IPS-15b (cell line): Measurements from ENCODE around the gene RYR3.

Source experiments
- H3K27me3 ChIP-seq: one replicate; pipeline ENCODE4 v1.6.1; 2013; ENCODE audit warnings: low read length; ENCODE audit not compliant: control insufficient read depth, insufficient read depth
- H3K36me3 ChIP-seq: one replicate; pipeline ENCODE4 v1.6.1; 2013; ENCODE audit warnings: low read length; ENCODE audit not compliant: control insufficient read depth, insufficient read depth
- H3K4me1 ChIP-seq: one replicate; pipeline ENCODE4 v1.6.1; 2013; ENCODE audit warnings: mild to moderate bottlenecking, low read length; ENCODE audit not compliant: control insufficient read depth, insufficient read depth
- H3K4me3 ChIP-seq: one replicate; pipeline ENCODE4 v1.5.1; 2013; ENCODE audit warnings: low read depth, low read length
- H3K9ac ChIP-seq: one replicate; pipeline ENCODE4 v1.6.1; 2013; ENCODE audit warnings: low read depth, mild to moderate bottlenecking, low read length
- H3K9me3 ChIP-seq: one replicate; pipeline ENCODE4 v1.6.1; 2013; ENCODE audit warnings: mild to moderate bottlenecking, low read length; ENCODE audit not compliant: control insufficient read depth, insufficient read depth

Gene RYR3

GRCh38 chr15:33490703-33491102 lies 179.9 kb downstream of the RYR3 start:
- no peaks in the 10 kb centered on the region for H3K27me3 ChIP-seq
- H3K9ac ChIP-seq = no peak overlapping the region
- no peak overlapping the region for H3K4me3 ChIP-seq
- H3K9me3 ChIP-seq = no peaks in the 10 kb centered on the region
- no peaks in the 10 kb centered on the region for H3K36me3 ChIP-seq
- H3K4me1 ChIP-seq = no peaks in the 10 kb centered on the region

DNA sequence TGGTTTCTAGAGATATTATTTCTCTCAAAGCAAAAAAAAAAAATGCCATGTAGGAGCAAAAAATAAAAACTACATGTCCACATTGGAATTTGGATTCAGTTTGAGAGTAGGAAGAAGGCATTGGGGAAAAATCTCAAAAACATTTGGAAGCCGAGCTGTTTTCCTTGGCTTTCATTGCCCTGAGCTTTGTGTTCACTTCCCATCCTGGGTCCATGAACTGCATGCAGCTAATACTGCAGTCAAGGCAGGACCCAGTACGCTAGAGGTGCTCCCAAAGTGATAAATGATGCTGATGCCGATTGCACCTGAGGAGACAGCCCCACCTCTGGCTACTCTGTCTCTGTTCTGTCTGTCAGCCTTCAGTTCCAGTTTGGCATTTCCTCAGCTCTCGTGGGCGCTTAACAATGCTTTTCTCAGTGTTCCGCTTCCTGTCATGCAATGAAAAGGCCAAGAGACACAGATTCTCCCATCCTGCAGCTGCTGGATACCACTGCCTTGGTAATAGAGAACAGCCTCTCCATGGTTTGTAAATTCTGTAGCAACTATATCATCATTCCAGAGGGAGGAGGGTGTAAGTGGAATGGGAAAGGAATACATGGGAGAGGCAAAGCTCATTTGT lies 181.8 kb downstream of the RYR3 start:
- no peaks in the 10 kb centered on the region for H3K9me3 ChIP-seq
- no peaks in the 10 kb centered on the region for H3K27me3 ChIP-seq
- H3K4me1 ChIP-seq = no peaks in the 10 kb centered on the region
- no peaks in the 10 kb centered on the region for H3K36me3 ChIP-seq
- H3K9ac ChIP-seq = no peak overlapping the region
- no peak overlapping the region for H3K4me3 ChIP-seq

- H3K4me3 ChIP-seq = no peak overlapping the region
- no peaks in the 10 kb centered on the region for H3K36me3 ChIP-seq
- H3K4me1 ChIP-seq = no peaks in the 10 kb centered on the region
- H3K27me3 ChIP-seq = no peaks in the 10 kb centered on the region
- H3K9me3 ChIP-seq = no peaks in the 10 kb centered on the region
- no peak overlapping the region for H3K9ac ChIP-seq
Observed at GRCh38 chr15:33494306-33494705, 183.5 kb downstream of the RYR3 start.

DNA sequence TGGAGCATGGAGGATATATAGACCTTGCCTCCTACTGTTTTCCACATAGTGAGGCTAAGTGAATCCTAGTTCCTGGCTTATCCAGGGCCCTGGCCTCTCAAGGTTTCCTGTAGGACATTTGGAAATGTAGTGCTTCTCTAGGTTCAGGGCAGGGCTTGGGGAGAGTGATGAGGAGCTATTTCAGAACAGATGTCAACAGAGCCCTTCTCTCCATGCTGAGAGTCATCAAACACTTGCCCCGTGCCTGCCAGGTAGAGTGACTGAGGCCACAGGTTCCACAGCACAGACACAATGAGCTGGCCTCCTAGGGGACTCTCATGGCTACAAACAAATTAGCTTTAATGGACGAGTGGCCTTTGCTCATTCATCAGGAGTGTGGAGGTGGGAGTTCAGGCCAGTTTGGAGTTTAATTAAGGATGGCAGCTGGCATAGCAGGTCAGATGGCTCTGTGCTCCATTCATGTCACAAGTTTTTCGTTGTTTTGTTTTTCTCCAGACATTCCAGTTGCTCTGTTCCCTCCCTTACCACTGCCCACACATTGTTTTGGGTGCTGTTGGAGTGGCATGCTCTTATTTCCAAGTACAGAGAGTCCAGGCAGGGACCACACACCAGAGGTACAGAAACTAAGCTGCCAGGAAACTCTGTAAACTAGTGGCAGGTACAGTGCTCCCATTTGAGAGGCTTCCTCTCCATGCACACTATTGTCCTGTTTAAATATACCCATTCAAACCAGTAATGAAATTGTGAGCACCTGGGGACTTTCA lies 189.8 kb downstream of the RYR3 start:
- H3K36me3 ChIP-seq = no peaks in the 10 kb centered on the region
- H3K27me3 ChIP-seq = no peaks in the 10 kb centered on the region
- H3K4me1 ChIP-seq = no peaks in the 10 kb centered on the region
- no peak overlapping the region for H3K9ac ChIP-seq
- no peak overlapping the region for H3K4me3 ChIP-seq
- no peaks in the 10 kb centered on the region for H3K9me3 ChIP-seq

GRCh38 chr15:33503681-33504080 lies 192.9 kb downstream of the RYR3 start:
- H3K4me3 ChIP-seq = no peak overlapping the region
- peaks cover 10% of the 10 kb centered on the region for H3K4me1 ChIP-seq
- H3K9me3 ChIP-seq = no peaks in the 10 kb centered on the region
- H3K27me3 ChIP-seq = no peaks in the 10 kb centered on the region
- H3K36me3 ChIP-seq = no peaks in the 10 kb centered on the region
- H3K9ac ChIP-seq = no peak overlapping the region

GRCh38 chr15:33506781-33507296 lies 196.1 kb downstream of the RYR3 start:
- H3K4me3 ChIP-seq = no peak overlapping the region
- no peaks in the 10 kb centered on the region for H3K9me3 ChIP-seq
- H3K4me1 ChIP-seq = peaks cover 10% of the 10 kb centered on the region
- no peak overlapping the region for H3K9ac ChIP-seq
- no peaks in the 10 kb centered on the region for H3K27me3 ChIP-seq
- no peaks in the 10 kb centered on the region for H3K36me3 ChIP-seq

DNA sequence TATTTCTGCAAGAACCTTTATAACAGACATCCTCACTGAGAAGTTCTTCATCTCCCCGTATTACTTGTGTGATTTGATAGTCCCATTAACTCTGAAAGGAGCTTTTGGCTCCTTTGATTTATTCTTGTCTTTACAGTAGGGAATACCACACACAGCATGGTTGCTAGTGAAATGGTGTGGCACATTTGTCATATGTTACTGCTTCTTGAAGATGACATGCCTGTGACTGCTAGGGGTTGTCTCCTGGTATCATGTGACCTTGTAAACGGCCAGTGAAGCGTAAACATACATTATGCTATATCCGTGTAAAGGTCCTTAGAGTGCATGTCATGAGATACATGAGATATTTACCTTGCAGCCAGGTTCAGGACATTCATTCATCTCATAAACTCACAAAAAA lies 197.9 kb downstream of the RYR3 start:
- H3K4me1 ChIP-seq = peaks cover 10% of the 10 kb centered on the region
- H3K4me3 ChIP-seq = no peak overlapping the region
- H3K9ac ChIP-seq = no peak overlapping the region
- no peaks in the 10 kb centered on the region for H3K9me3 ChIP-seq
- no peaks in the 10 kb centered on the region for H3K27me3 ChIP-seq
- no peaks in the 10 kb centered on the region for H3K36me3 ChIP-seq

DNA sequence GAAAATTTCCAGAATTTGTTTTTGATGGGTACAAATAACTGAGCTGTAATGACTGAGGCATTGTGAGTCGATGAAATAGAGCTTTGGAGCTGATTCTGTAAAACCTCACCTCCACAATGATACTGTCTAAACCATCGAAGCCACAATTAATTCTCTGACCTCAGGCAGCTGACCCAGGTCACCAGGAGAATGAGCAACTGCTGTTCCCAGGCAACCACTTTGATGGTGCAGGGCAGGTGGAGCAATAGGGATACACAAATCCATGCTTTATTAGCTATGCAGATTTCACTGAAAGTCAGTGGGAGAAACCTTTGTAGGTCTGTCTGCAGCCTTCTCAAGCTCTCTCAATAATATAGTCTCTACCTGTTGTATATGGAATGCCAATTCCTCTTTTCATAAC lies 204.4 kb downstream of the RYR3 start:
- Histone ChIP-seq H3K9me3 (no peaks in the 10 kb centered on the region), H3K4me3 (no peak overlapping the region), H3K4me1 (no peaks in the 10 kb centered on the region), H3K27me3 (no peaks in the 10 kb centered on the region), H3K36me3 (no peaks in the 10 kb centered on the region), H3K9ac (no peak overlapping the region)

DNA sequence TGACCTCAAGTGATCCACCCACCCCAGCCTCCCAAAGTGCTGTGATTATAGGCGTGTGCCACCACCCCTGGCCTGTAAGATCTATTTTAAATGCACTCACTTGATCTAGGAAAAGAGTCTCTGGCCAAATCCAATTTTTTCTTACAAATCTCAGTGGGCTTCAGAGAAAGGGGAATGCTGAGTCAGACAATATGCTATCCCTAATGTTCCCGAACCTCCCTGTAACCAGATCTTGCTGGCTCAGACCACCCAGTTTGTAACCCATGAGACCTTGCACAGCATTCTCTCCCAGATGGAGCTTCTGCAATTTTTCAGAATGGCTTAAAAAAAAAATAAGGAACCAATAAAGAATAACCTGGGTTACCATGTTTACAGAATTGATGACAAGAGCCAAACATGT lies 205.8 kb downstream of the RYR3 start:
- no peak overlapping the region for H3K4me3 ChIP-seq
- H3K9ac ChIP-seq = no peak overlapping the region
- H3K4me1 ChIP-seq = no peaks in the 10 kb centered on the region
- H3K27me3 ChIP-seq = no peaks in the 10 kb centered on the region
- no peaks in the 10 kb centered on the region for H3K9me3 ChIP-seq
- no peaks in the 10 kb centered on the region for H3K36me3 ChIP-seq

DNA sequence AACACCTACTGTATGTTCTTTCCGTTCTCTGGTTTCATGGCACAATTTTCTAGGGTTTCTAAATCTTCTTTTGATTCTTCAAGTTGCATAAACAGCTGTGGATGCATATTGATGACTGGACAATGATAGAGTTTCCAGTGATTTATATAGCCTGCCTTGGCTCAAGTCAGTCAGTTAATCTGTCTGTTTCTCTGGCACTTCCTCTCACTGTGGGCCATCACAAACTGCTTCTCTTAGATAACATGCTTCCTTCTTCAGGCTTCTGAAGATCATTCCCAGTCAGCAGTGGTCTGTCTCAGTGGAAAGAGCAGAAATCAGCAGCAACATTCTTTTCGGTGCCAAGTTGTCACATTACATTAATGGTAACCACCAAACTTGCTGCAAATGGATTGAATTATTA lies 207.2 kb downstream of the RYR3 start:
- H3K36me3 ChIP-seq = no peaks in the 10 kb centered on the region
- no peaks in the 10 kb centered on the region for H3K9me3 ChIP-seq
- no peaks in the 10 kb centered on the region for H3K27me3 ChIP-seq
- no peak overlapping the region for H3K4me3 ChIP-seq
- H3K4me1 ChIP-seq = no peaks in the 10 kb centered on the region
- no peak overlapping the region for H3K9ac ChIP-seq

GRCh38 chr15:33518421-33518820 lies 207.7 kb downstream of the RYR3 start:
- H3K27me3 ChIP-seq = no peaks in the 10 kb centered on the region
- H3K9ac ChIP-seq = no peak overlapping the region
- H3K36me3 ChIP-seq = no peaks in the 10 kb centered on the region
- no peak overlapping the region for H3K4me3 ChIP-seq
- no peaks in the 10 kb centered on the region for H3K9me3 ChIP-seq
- no peaks in the 10 kb centered on the region for H3K4me1 ChIP-seq

- H3K4me3 ChIP-seq = no peak overlapping the region
- no peaks in the 10 kb centered on the region for H3K9me3 ChIP-seq
- H3K4me1 ChIP-seq = no peaks in the 10 kb centered on the region
- no peak overlapping the region for H3K9ac ChIP-seq
- H3K36me3 ChIP-seq = no peaks in the 10 kb centered on the region
- H3K27me3 ChIP-seq = no peaks in the 10 kb centered on the region
Observed at GRCh38 chr15:33524274-33524673, 213.5 kb downstream of the RYR3 start.
